Upper lobe of right lung (tissue), 1 donor: Measurements from ENCODE around the gene COL5A1. TPM values are rescaled to one million over a fixed set of nuclear protein-coding genes. Genes with fewer than 3 reads are reported as not detected.
"Not testable (repeated sequence)": the region's sequence is repeated elsewhere in the genome, so short reads cannot be mapped to it uniquely, and the experiment has no call there.

Experiments
- ATAC-seq: fragments of 200-7000 bp; cut with Tn5 transposase; one replicate; pipeline ENCODE4 v1.9.1; 2020; ENCODE audit warnings: mild to moderate bottlenecking, moderate library complexity
- DNase-seq: peaks from one replicate; pipeline ENCODE4 v3.0.0-alpha.2; 2020
- H3K27ac ChIP-seq: fragments of 200-600 bp; one replicate; pipeline ENCODE4 v1.8.0; 2022
- H3K27me3 ChIP-seq: fragments of 200-600 bp; one replicate; pipeline ENCODE4 v1.8.0; 2022; ENCODE audit warnings: mild to moderate bottlenecking
- H3K36me3 ChIP-seq: fragments of 200-600 bp; one replicate; pipeline ENCODE4 v1.8.0; 2022
- H3K4me1 ChIP-seq: fragments of 200-600 bp; one replicate; pipeline ENCODE4 v1.8.0; 2022
- H3K4me3 ChIP-seq: fragments of 200-600 bp; one replicate; pipeline ENCODE4 v1.8.0; 2022; ENCODE audit warnings: mild to moderate bottlenecking
- H3K9me3 ChIP-seq: fragments of 200-600 bp; one replicate; pipeline ENCODE4 v1.8.0; 2022
- intact Hi-C: fragments of 100-400 bp; cut with DNase I; formaldehyde crosslinking; loops from one replicate; pipeline ENCODE4 v1.11.0; 2022
- total RNA-seq: library from RNA; stranded (reverse); fragmentation: NEBNext Ultra II Directional; extraction: Animal tissue kit (Norgen Biotek cat#: 25700); gene quantifications from one replicate; pipeline ENCODE4 v1.2.1, GENCODE V29; 2021
- TF ChIP-seq, protein P1 (sequence below): fragments of 200-600 bp; IDR thresholded peaks from one replicate; pipeline ENCODE4 v1.8.0; 2022; ENCODE audit warnings: antibody characterized with exemption
- donor health status: DM: no; HTN: yes; CAD: no; lungs with severe emphysema.

Gene COL5A1
- total RNA-seq, 1 donor from 2014 or later, result 37.8 TPM

DNA sequence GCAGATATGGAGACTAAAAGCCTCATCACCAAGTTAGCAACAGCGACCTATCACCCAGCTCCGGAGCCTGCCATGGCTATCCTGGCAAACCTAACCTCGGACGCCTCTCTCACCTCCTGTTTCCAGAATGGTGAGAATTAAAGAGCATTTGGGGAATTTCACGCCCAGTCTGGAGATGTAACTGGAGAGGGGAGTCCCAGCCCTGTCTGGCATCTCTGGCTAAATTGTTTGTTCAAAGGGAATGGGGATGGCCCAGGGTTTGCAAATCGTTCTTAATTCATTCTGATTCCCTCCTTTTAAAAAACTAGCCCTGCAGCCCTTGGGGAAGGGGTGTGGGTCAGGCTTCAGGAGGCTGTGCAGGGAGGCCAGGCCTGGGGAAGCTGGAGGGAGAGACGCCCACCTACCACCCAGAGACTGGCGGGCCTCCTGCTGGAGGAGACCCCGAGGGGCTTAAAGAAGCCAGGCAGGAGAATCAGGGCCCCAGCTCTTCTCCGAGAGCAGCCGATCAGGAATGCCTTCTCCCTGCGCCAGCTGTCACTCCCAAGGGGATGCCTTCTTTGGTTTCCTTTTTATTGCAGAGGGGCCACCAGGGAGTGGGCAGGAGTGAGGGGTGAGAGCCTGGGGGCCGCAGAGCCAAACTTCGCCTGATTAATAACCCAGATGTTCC is 964 bp upstream of the COL5A1 start:
- Histone ChIP-seq H3K27me3 (peaks cover 13% of the 10 kb centered on the region), H3K27ac (peak overlapping the region; percentile 78), H3K4me3 (peak overlapping the region; percentile 54), H3K36me3 (no peaks in the 10 kb centered on the region), H3K4me1 (peaks cover 6% of the 10 kb centered on the region), H3K9me3 (no peaks in the 10 kb centered on the region)
- DNase-seq (no peak), ATAC-seq (no peak)
- TF ChIP-seq, protein P1, sequence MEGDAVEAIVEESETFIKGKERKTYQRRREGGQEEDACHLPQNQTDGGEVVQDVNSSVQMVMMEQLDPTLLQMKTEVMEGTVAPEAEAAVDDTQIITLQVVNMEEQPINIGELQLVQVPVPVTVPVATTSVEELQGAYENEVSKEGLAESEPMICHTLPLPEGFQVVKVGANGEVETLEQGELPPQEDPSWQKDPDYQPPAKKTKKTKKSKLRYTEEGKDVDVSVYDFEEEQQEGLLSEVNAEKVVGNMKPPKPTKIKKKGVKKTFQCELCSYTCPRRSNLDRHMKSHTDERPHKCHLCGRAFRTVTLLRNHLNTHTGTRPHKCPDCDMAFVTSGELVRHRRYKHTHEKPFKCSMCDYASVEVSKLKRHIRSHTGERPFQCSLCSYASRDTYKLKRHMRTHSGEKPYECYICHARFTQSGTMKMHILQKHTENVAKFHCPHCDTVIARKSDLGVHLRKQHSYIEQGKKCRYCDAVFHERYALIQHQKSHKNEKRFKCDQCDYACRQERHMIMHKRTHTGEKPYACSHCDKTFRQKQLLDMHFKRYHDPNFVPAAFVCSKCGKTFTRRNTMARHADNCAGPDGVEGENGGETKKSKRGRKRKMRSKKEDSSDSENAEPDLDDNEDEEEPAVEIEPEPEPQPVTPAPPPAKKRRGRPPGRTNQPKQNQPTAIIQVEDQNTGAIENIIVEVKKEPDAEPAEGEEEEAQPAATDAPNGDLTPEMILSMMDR, result no peak
- intact Hi-C loops, result no loop called here

DNA sequence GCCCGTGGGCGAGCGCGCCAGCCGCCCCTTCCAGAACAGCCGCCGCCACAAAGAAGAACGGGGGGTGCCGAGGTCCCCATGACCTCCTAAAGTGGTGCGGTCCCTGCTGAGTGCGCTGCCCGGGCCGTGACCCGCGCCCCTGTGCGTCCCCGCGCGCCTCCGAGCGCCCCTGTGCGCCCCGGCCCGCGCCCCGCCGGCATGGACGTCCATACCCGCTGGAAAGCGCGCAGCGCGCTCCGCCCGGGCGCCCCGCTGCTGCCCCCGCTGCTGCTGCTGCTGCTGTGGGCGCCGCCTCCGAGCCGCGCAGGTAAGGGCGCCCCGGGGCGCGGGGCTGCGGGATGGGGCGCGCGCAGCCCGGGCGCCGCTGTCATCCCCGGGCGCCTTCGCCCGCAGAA is 384 bp downstream of the COL5A1 start:
- peaks cover 16% of the 10 kb centered on the region for H3K4me1 ChIP-seq
- H3K9me3 ChIP-seq, result no peaks in the 10 kb centered on the region
- intact Hi-C loops, result no loop called here
- H3K27me3 ChIP-seq, result peaks cover 13% of the 10 kb centered on the region
- H3K27ac ChIP-seq, result peak overlapping the region; percentile 78
- TF ChIP-seq, protein P1, result no peak
- ATAC-seq (no peak), DNase-seq (no peak)
- H3K4me3 ChIP-seq, result peak overlapping the region; percentile 54
- H3K36me3 ChIP-seq, result no peaks in the 10 kb centered on the region

DNA sequence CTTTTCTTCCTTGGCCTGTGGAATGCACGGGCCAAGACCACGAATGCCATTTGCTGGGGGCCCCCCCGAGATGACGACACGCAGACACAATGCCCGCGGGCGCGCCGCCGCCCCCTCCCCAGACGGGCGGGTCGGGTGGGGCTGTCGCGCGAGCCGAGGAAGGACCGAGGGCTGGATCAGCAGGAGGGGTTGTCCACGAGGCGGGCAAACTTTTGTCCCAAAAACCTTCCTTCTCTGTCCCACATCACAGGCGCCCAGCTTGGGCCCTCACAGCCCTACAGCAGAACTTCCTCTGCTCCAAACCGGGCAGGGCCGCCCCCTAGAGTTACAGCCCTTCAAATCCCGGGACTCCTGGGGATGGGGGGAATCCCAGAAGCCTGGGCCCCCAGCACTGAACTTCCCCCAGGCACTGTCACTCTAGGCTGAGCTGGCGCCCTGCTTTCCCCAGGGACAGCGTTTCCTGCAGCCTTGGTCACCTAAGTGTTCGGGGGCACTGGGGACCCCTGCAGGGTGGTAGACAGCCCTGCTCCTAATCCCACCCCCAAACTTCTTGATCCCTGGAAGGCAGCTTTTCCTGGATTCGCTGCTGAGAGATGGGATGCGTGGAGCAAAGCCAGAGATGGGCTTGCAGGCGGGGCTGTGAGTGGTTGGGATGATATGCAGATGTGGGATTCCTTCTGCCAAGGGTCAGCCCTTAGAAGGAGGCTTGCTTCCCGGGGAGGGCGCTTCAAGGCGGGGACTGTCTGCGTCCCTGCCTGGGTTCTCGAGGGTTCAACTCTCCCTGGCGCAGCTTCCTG is 980 bp downstream of the COL5A1 start:
- Histone ChIP-seq H3K4me3 (peak overlapping the region; percentile 54), H3K4me1 (peaks cover 19% of the 10 kb centered on the region), H3K27ac (peak overlapping the region; percentile 78), H3K9me3 (no peaks in the 10 kb centered on the region), H3K36me3 (no peaks in the 10 kb centered on the region), H3K27me3 (peaks cover 13% of the 10 kb centered on the region)
- peak; percentile 2 for ATAC-seq
- intact Hi-C loops, result no loop called here
- no peak for DNase-seq
- TF ChIP-seq, protein P1, result no peak

DNA sequence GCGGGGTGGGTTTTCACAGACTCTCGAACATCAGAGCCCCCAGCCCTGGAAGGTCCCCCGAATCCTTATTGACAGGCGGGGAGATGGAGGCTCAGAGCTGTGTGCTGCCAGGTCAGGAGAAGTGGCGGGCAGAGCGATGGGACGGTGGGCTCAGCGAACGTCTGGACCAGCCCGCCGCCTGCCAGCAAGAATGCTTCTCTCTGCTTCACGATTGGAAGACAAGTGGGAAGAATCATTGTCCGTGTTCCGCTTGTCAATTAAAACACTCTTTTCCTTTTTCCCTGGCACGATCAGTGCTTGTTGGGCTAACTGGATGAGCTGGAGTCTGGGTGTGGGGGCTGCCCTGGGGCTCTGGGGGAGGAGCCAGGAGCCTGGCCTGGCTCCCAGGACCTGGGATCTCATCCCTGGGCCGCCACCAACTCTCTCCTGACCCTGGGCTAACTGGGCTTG is 1.6 kb downstream of the COL5A1 start:
- H3K4me1 ChIP-seq, result peaks cover 22% of the 10 kb centered on the region
- H3K27me3 ChIP-seq, result peaks cover 13% of the 10 kb centered on the region
- intact Hi-C loops, result no loop called here
- peak overlapping the region; percentile 54 for H3K4me3 ChIP-seq
- H3K9me3 ChIP-seq, result no peaks in the 10 kb centered on the region
- TF ChIP-seq, protein P1, result no peak
- ATAC-seq, result no peak
- no peaks in the 10 kb centered on the region for H3K36me3 ChIP-seq
- peak overlapping the region; percentile 37 for H3K27ac ChIP-seq
- no peak for DNase-seq

DNA sequence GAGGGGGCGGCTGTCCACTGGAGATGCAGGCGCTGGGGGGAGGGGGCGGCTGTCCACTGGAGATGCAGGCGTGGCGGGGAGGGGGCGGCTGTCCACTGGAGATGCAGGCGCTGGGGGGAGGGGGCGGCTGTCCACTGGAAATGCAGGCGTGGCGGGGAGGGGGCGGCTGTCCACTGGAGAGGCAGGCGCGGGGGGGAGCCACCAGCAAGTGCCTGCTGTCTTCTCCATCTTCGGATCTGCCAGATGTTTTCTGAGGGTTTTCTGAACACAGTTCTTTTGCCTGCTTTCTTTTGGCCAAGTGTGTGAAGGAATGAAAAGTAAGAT is 2.8 kb downstream of the COL5A1 start:
- H3K36me3 ChIP-seq, ATAC-seq, DNase-seq, H3K4me3 ChIP-seq, H3K9me3 ChIP-seq, intact Hi-C loops, H3K27ac ChIP-seq: not testable (repeated sequence)
- Histone ChIP-seq H3K27me3 (peaks cover 13% of the 10 kb centered on the region), H3K4me1 (peaks cover 28% of the 10 kb centered on the region)
